ACC112 (cell line): ENCODE data around the gene TP73.

Source experiments
- H2AFZ ChIP-seq: fragments of 200-600 bp; sonication (generic); one replicate; pipeline ENCODE4 v1.6.0; 2017; ENCODE audit warnings: antibody characterized with exemption, low read length; ENCODE audit not compliant: unreplicated experiment
- H3K27ac ChIP-seq: fragments of 200-600 bp; sonication (generic); 2 replicates; pipeline ENCODE4 v1.5.1; 2014; ENCODE audit warnings: low read depth, mild to moderate bottlenecking, antibody characterized with exemption, low read length, moderate library complexity
- H3K27me3 ChIP-seq: fragments of 200-600 bp; sonication (generic); 2 replicates; pipeline ENCODE4 v1.6.1; 2014; ENCODE audit warnings: mild to moderate bottlenecking, antibody characterized with exemption, low read length, moderate library complexity, mixed read lengths; ENCODE audit not compliant: insufficient read depth
- H3K36me3 ChIP-seq: fragments of 200-600 bp; sonication (generic); 2 replicates; pipeline ENCODE4 v1.6.1; 2016; ENCODE audit warnings: mild to moderate bottlenecking, antibody characterized with exemption, low read length, moderate library complexity, mixed read lengths; ENCODE audit not compliant: insufficient read depth
- H3K4me1 ChIP-seq: fragments of 200-600 bp; sonication (generic); one replicate; pipeline ENCODE4 v1.6.1; 2016; ENCODE audit warnings: low read length, mixed read lengths; ENCODE audit not compliant: insufficient read depth, unreplicated experiment, control insufficient read depth
- H3K4me3 ChIP-seq: fragments of 200-600 bp; sonication (generic); 2 replicates; pipeline ENCODE4 v1.5.1; 2014; ENCODE audit warnings: mild to moderate bottlenecking, low read depth, low read length
- H3K79me2 ChIP-seq: fragments of 200-600 bp; sonication (generic); one replicate; pipeline ENCODE4 v1.6.0; 2016; ENCODE audit warnings: low read length; ENCODE audit not compliant: control insufficient read depth, unreplicated experiment, insufficient read depth

Gene TP73

GRCh38 chr1:3740752-3741151 is 88.4 kb downstream of the TP73 start:
- Histone ChIP-seq H3K27me3 (no peaks in the 10 kb centered on the region), H3K79me2 (peaks cover 8% of the 10 kb centered on the region), H3K36me3 (peaks cover 4% of the 10 kb centered on the region; the same call in 1 of the 2 replicates), H3K4me1 (peaks cover 9% of the 10 kb centered on the region), H2AFZ (no peak overlapping the region), H3K4me3 (no peak overlapping the region), H3K27ac (no peak overlapping the region)

DNA sequence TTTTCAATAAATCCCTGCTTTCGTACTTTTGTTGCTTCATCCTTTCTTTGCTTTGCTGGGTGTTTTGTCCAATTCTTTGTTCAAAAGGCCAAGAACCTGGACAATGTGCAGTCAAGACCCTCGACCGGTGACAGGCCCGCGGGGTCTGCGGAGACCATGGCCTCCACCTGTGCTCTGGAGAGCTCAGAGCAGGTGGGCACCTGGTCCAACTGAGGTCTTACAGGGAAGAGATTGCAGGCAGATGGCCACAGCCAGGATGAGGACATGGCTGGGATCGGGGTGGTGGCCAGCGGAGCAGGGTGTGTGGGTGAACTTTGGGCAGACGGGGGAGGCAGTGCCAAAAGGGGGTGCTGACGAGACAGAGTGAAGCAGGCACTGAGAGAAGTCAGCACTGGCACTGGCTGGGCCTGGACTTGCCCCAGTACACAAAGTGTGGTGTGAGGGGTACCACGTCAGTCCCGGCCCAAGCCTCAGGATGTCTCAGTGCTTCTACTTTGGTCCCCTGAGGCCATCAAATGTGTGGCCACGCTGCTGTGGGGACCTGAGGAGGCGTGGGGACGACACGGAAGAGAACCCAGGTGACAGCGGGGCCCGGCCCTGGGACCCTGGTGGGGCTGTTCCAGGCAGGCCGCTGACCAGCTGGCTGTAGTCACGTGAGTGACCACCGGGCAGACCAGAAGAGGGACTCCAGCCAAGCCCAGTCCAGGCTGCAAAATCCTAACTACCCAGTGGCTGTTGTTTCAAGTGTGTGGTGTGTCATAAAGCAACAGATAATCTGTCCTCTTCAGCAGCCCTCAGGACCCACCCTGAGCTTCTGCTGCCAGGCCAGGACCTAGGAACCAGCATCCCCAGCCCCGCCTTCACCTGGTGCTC is 89.5 kb downstream of the TP73 start:
- Histone ChIP-seq H3K4me1 (peaks cover 13% of the 10 kb centered on the region), H3K27me3 (no peaks in the 10 kb centered on the region), H3K79me2 (peaks cover 17% of the 10 kb centered on the region), H3K36me3 (peaks cover 4% of the 10 kb centered on the region; the same call in 1 of the 2 replicates), H2AFZ (no peak overlapping the region), H3K4me3 (no peak overlapping the region), H3K27ac (no peak overlapping the region)

GRCh38 chr1:3742439-3743298 is 90.4 kb downstream of the TP73 start:
- Histone ChIP-seq H3K36me3 (peaks cover 4% of the 10 kb centered on the region; the same call in 1 of the 2 replicates), H2AFZ (no peak overlapping the region), H3K27ac (no peak overlapping the region), H3K4me1 (peaks cover 15% of the 10 kb centered on the region), H3K27me3 (no peaks in the 10 kb centered on the region), H3K4me3 (no peak overlapping the region), H3K79me2 (peaks cover 17% of the 10 kb centered on the region)

GRCh38 chr1:3743421-3743820 is 91.1 kb downstream of the TP73 start:
- Histone ChIP-seq H3K36me3 (peaks cover 3% of the 10 kb centered on the region; the same call in 1 of the 2 replicates), H3K27me3 (no peaks in the 10 kb centered on the region), H3K27ac (no peak overlapping the region), H2AFZ (no peak overlapping the region), H3K4me3 (no peak overlapping the region), H3K79me2 (peaks cover 17% of the 10 kb centered on the region), H3K4me1 (peaks cover 19% of the 10 kb centered on the region)

- Histone ChIP-seq H2AFZ (no peak overlapping the region), H3K79me2 (peaks cover 17% of the 10 kb centered on the region), H3K36me3 (no peaks in the 10 kb centered on the region; the same call in 1 of the 2 replicates), H3K27ac (no peak overlapping the region), H3K4me1 (peaks cover 19% of the 10 kb centered on the region), H3K4me3 (no peak overlapping the region), H3K27me3 (no peaks in the 10 kb centered on the region)
Observed at GRCh38 chr1:3743826-3744225, 91.5 kb downstream of the TP73 start.

DNA sequence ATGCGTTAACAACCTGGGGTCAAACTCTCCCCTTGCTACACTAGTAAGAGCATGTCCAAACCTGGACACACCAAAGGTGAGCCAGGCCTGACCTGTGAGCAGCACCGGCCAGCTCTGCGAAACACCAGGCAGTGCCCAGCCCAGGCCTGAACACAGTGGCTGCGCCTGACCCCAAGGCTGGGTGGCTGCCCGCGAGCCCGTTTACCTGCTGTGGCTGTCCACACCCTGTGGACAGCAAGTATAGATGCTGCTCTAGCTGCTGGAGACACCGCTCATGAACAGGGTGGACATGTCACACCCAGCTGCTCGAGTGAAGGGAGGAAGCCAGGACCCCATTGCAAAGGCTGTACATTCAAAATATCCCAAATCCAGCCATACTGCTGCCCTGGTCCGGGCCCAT is 92.3 kb downstream of the TP73 start:
- Histone ChIP-seq H3K79me2 (peaks cover 17% of the 10 kb centered on the region), H2AFZ (no peak overlapping the region), H3K4me3 (no peak overlapping the region), H3K4me1 (peaks cover 19% of the 10 kb centered on the region), H3K27me3 (no peaks in the 10 kb centered on the region), H3K36me3 (no peaks in the 10 kb centered on the region; the same call in 1 of the 2 replicates), H3K27ac (no peak overlapping the region)

GRCh38 chr1:3745071-3745470 is 92.8 kb downstream of the TP73 start:
- Histone ChIP-seq H3K79me2 (peaks cover 17% of the 10 kb centered on the region), H3K4me3 (no peak overlapping the region), H3K27me3 (no peaks in the 10 kb centered on the region), H3K36me3 (no peaks in the 10 kb centered on the region; the same call in 1 of the 2 replicates), H3K27ac (no peak overlapping the region), H2AFZ (no peak overlapping the region), H3K4me1 (peaks cover 19% of the 10 kb centered on the region)

GRCh38 chr1:3745590-3746381 is 93.5 kb downstream of the TP73 start:
- no peak overlapping the region for H2AFZ ChIP-seq

DNA sequence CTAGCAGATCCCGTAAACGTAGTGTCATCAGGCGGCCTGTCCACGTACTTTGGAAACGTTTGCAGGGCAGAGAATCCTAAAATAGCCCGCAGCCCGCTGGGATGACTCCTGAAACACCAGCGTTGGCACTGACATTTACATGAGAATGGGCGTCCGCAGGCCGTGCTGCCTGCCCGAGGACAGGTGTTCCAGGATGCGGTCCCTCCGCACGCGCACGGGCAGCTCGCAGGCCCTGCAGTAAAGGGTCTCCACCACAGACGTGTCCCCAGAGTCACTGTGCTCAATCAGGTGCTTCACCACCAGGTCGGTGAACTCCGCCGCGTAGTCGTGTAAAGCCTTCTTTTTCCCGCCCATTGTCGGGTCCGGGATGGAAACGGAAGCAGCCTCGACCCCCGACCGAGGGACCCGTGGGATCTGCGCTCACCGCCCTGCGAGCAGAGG is 94.1 kb downstream of the TP73 start:
- no peak overlapping the region for H2AFZ ChIP-seq
- H3K36me3 ChIP-seq = no peaks in the 10 kb centered on the region
- H3K79me2 ChIP-seq = peaks cover 17% of the 10 kb centered on the region
- peak overlapping the region; percentile 76 for H3K4me3 ChIP-seq
- H3K27me3 ChIP-seq = peaks cover 6% of the 10 kb centered on the region; the same call in 1 of the 2 replicates
- peaks cover 19% of the 10 kb centered on the region for H3K4me1 ChIP-seq
- H3K27ac ChIP-seq = no peak overlapping the region

More at GRCh38 chr1:3745590-3746381, 93.5 kb downstream of the TP73 start:
- 0 out of 2 replicates have a peak, but pooled peaks cover under 1% of the 10 kb centered on the region for H3K27me3 ChIP-seq
- H3K27ac ChIP-seq = no peak overlapping the region
- H3K4me1 ChIP-seq = peaks cover 19% of the 10 kb centered on the region
- peaks cover 17% of the 10 kb centered on the region for H3K79me2 ChIP-seq
- peak overlapping the region; percentile 76 for H3K4me3 ChIP-seq
- no peaks in the 10 kb centered on the region for H3K36me3 ChIP-seq
